NCI-H2227 (cell line): ENCODE measurements around the gene SRXN1.
"Not testable (repeated sequence)": the region's sequence is repeated elsewhere in the genome, so short reads cannot be mapped to it uniquely, and the experiment has no call there.

ENCODE experiments used
- DNase-seq: peaks from one replicate; lab custom pipeline; 2025; ENCODE audit not compliant: unreplicated experiment; lab: John Stamatoyannopoulos, UW

Gene SRXN1

GRCh38 chr20:655726-656624 is 3.0 kb upstream of the SRXN1 start:
- DNase-seq, result no peak

GRCh38 chr20:654417-654750 is 1.4 kb upstream of the SRXN1 start:
- DNase-seq, result no peak

GRCh38 chr20:653590-654416 is 803 bp upstream of the SRXN1 start:
- DNase-seq, result no peak

DNA sequence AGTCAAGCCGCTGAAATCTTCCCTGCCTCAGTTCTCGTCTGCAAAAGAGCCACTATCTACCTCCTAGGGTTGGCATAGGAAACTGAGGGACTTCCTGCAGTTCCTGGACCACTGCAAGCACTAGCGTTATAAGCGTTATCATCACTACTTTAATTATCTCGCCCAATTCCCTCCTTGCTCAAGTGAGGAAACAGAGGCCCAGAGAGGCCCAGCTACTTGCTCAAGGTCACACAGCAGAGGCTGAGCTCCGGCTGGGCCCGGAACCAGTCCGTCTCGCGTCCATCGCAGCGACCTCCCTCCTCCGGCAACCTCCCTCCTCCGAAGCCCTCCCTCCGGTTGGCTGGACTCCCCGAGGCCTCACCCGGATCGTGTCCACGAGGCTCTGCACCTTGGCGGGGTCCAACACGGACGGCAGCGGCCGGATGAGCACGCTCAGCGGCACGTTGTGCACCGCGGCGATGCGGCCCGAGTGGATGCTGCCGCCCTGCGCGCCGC is 338 bp downstream of the SRXN1 start:
- DNase-seq, result peak; percentile 63

GRCh38 chr20:651713-652614 is 1.0 kb downstream of the SRXN1 start:
- DNase-seq, result no peak

GRCh38 chr20:650954-651353 is 2.0 kb downstream of the SRXN1 start:
- DNase-seq, result no peak

DNA sequence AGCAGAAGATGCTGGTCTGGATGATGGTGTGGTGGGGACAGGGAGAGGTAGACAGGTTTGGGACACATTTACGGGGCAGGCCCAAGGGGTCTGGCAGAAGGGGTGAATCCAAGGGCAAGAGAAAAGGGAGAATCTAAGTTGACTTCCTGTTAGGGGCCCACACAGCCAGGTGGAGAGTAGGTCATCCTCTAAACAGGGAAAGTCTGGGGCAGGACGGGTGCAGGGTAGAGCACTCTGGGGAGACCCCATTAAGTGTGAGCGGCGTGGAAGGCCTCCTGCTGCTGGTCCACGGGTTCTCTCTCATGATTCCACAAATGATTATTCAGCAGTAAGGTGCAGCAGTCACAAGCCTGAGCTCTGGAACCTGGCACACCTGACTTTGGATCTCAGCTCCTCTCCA is 2.7 kb downstream of the SRXN1 start:
- no peak for DNase-seq

DNA sequence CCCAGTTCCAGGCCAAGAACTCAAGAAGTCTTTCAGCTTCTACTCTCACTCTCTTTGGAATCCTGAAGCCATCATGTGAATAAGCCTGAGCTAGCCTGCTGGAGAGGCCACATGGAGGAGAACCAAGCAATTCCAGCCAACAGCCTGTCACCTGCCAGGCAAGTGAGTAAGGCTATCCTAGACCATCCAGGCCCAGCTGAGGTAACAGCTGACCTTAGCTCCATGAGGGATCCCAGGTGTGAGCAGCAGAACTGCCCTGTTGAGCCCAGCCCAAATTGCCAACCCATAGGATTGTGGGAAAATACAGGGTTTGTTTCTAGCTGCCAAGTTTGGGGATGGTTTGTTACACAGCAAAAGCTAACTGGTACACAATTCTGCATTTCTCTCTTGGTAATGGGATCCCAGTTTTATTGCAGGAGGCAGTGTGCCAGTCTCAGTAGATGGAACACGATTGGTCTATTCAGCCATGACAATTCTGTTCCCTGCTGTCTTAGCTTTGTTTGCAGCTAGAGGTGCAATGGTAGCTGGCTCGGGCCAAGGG is 5.5 kb downstream of the SRXN1 start:
- no peak for DNase-seq

DNA sequence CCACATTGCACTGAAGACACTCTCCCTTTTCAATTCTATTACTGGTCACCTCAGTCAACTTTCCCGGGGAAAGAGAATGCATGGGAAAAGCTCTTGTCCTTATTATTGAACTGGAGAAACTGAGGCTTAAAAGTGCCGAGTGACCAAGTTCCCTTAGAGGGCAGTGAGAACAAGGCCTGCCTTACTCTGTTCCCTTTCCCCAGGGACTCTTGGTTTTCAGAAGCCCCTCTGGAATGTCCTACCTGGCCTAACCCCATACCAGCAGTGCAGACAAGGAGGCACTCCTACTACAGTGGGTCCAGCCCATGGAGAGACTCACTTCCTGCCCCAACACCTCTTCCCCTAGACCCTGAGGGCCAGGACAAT is 6.1 kb downstream of the SRXN1 start:
- no peak for DNase-seq

- no peak for DNase-seq
These were observed 6.7 kb downstream of the SRXN1 start for GRCh38 chr20:646107-646867.

DNA sequence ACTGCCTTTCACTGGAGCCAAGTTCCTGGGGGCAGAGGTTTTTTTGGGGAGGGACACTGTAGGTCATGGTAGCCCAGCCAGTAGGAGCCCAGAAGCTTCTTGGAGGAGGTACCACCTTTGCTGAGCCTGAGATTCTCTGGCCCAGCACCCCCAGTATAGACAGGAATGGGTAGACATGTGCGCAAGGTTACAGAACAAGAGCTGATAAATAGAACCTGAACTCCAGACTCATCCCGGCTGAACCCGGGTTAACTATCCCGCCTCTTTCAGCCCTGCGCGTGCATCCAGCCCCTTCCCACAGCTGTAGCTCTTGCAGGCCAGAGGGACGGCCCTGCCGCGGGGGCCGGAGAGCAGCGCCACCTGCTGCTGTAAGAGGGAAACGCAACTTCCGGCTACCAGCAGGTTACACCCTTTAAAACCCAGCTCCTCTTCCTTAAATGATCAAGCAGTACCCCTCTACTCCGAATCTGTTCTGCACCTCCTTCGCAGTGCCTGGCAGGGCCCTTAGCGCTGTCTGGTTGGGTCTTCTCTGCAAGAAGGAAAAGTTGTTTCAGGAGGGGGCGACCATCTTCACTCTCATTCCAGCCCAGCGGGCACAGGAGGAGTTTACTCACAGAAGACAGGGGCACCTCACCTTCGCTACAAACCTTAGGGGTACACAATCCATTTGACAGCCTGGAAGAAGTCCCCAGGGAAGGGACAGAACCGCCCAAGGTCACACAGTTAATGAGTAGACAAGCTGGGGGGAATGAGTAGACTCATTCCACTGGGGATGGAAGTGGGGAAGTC is 7.5 kb downstream of the SRXN1 start:
- peak; percentile 85 for DNase-seq

GRCh38 chr20:644692-645317 is 8.2 kb downstream of the SRXN1 start:
- no peak for DNase-seq

- peak; percentile 29 for DNase-seq
These were observed 10.4 kb downstream of the SRXN1 start for GRCh38 chr20:642398-643174.

DNA sequence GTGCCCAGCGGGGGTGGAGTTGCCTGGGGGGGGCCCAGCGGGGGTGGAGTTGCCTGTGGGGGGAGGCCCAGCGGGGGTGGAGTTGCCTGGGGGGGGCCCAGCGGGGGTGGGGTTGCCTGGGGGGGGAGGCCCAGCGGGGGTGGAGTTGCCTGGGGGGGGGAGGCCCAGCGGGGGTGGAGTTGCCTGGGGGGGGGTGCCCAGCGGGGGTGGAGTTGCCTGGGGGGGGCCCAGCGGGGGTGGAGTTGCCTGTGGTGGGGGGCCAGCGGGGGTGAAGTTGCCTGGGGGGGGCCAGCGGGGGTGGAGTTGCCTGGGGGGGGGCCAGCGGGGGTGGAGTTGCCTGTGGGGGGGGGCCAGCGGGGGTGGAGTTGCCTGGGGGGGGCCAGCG is 11.0 kb downstream of the SRXN1 start:
- not testable (repeated sequence) for DNase-seq

DNA sequence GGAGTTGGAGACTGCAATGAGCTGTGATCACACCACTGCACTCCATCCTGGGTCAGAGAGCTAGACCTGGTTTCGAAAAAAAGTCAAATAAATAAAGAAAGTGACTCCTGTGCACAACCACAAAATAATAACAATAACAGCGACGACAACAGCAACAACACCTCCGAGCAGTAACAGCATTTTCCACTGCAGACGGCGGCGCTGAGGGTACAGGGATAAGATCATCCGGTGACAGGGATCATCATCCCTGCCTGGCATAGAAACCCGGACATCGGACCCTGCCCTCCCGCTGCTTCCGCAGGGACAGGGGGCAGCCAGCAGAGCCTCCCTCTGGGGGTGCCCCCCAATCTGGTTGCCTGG is 11.5 kb downstream of the SRXN1 start:
- DNase-seq, result peak; percentile 27

- no peak for DNase-seq
These were observed 12.1 kb downstream of the SRXN1 start for GRCh38 chr20:640674-641515.

DNA sequence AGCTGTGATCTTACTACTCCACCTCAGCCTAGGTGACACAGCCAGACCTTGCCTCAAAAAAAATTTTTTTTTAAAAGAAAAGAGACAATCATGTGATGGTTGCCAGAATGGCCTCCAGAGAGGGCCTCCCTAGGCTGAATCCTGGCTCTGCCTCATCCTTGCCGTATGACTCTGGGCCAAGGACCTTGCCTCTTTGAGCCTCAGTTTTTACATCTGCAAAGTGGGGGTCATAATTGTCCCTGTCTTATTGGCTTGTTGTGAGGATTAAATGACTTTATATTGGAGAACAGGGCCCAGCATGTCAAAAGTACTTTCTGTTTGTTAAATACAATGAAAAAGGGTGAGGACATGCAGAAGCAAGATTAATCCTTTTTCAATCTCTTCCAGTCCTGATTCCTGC is 14.4 kb downstream of the SRXN1 start:
- no peak for DNase-seq
